OCI-LY1 (cell line): ENCODE data around the gene EIF3K.

ENCODE experiments used
- EZH2 ChIP-seq: fragments of 200-600 bp; sonication (generic), shearing (Covaris generic); IDR thresholded peaks from 2 replicates; pipeline ENCODE4 v1.8.0; 2017; ENCODE audit warnings: borderline replicate concordance, mixed run types, mild to moderate bottlenecking, antibody characterized with exemption, low read length, moderate library complexity, mixed read lengths
- TF ChIP-seq, protein P1 (sequence below): fragments of 200-600 bp; sonication (generic), shearing (Covaris generic); IDR thresholded peaks from 2 replicates; pipeline ENCODE4 v1.5.1; 2017; ENCODE audit warnings: mild to moderate bottlenecking, antibody characterized with exemption, low read length, moderate library complexity, mixed read lengths

DNA sequence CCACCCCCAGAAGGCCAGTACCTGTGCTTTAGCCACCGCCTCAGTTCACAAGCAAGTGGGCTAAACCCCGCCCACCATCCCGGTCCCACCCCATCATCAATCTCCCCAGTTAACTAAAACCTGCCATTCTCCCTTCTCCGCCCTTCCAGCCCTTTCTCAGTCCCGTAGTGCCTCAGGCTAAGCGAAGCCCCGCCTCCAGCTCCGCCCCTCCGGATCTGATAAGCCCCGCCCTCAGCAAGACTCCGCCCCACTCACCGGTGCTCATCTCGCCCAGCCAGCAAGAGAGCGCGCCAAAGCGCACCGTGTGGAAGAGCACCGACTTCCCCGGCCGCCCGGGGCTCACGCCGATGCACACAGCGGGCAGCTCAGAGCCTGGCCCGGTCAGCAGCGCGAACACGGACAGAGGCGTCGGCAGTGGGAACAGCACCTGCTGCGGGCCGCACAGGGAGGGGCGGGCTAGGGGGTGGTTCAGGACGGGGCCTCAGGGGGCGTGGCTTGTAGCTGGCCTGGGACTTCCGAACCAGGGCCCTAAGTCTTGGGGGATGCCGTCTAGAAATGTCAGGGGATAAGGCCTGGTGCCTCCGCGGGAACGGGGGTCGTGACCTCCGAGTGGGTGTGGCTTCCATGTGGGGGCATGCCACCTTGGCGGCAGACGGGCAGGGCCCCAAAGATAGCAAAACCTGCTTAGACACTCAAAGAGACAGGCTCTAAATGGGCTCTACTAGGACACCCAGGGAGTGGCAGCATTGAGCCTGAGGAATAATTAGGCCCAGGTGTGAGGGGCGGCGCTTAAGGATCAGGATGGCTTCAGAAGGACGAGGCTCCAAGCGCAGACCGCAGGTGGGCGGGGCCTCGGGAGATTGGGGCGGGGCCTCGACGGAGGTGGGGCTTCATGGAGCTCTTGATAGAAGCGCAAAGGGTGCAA lies 22.7 kb upstream of the EIF3K start:
- TF ChIP-seq, protein P1, sequence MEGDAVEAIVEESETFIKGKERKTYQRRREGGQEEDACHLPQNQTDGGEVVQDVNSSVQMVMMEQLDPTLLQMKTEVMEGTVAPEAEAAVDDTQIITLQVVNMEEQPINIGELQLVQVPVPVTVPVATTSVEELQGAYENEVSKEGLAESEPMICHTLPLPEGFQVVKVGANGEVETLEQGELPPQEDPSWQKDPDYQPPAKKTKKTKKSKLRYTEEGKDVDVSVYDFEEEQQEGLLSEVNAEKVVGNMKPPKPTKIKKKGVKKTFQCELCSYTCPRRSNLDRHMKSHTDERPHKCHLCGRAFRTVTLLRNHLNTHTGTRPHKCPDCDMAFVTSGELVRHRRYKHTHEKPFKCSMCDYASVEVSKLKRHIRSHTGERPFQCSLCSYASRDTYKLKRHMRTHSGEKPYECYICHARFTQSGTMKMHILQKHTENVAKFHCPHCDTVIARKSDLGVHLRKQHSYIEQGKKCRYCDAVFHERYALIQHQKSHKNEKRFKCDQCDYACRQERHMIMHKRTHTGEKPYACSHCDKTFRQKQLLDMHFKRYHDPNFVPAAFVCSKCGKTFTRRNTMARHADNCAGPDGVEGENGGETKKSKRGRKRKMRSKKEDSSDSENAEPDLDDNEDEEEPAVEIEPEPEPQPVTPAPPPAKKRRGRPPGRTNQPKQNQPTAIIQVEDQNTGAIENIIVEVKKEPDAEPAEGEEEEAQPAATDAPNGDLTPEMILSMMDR = no peak
- no peak for TF ChIP-seq EZH2
